NCI-H526 (cell line): ENCODE data around the gene BRCA2.

Experiments
- DNase-seq, 2 experiments: peaks; one replicate each; lab custom pipeline; 2025; lab: John Stamatoyannopoulos, UW

BRCA2 gene

GRCh38 chr13:32428581-32429432 lies 113.5 kb downstream of the BRCA2 start:
- DNase-seq, result no peak

DNA sequence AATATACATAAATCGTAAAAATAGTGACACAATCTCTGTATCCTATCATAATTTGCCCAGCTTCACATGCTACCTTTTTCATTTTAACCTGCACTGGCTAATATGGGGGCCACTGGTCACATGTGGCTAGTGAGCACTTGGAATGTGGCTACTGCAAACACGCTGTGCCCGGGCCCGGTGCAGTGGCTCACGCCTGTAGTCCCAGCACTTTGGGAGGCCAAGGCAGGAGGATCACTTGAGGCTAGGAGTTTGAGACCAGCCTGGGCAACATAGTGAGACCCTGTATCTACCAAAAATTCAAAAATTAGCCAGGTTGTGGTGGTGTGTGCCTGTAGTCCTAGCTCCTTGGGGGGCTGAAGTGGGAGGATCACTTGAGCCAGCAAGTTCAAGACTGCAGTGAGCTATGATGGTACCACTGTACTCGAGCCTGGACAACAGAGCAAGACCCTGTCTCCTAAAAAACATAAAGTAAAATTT lies 114.2 kb downstream of the BRCA2 start:
- no peak for DNase-seq

GRCh38 chr13:32430018-32430747 lies 114.9 kb downstream of the BRCA2 start:
- DNase-seq, result no peak

GRCh38 chr13:32431361-32431760 lies 116.1 kb downstream of the BRCA2 start:
- DNase-seq, result no peak

DNA sequence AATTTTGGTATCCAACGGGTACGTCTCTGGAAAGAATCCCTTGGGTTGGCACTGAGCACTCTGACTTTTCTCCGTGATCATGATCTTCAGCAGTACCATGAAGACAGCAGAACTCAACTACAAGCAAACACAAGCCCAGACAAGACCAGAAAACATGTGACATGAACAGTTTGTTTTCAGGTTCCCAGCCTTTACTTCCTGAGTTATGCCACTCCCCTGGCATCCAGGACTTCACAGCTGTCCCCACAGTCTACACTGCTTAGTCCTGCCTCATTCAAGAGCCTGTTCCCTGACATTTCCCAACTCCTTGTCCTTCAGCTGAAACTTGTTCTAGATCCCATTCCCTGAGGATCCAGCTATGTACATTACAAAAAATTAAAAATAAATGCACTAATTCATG lies 117.5 kb downstream of the BRCA2 start:
- DNase-seq, result peak in 1 of 2 experiments; percentile 12

DNA sequence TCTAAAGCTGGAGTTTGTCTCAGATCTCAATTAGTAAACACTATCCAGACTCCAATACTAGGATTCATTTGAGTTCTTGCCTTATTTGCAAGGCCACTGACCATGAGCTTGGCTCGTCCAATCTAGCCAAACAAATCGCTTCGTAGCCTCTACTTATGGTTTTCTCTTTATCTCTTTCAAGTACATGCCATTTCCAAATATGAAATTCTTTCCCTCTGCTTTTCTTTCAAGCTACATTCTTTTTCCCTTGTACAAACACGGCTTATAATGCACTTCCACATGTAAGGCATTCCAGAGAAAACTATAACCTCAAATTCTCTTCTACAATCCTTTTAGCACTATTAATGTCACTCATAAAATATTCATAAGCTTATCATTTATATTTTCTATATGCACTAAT lies 123.6 kb downstream of the BRCA2 start:
- DNase-seq, result no peak

DNA sequence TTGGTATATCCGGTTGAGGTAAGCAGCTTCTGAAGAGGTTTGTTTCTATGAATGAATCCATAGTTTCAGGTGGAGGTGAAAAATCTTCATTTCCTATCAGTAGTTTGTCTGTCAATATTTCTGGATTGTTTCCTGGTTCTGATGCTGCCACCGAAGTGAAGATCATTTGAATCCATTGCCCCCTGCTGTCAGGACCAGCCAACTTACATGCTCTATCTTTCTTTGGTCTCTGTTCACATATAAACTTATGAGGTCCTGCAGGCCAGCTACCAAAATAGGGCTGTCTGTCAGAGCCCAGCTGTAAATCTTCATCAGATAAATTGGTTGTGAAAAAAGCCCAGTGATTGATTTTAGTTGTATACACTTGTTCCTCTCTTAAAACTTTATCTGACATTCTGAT lies 127.8 kb downstream of the BRCA2 start:
- peak; percentile 25 to 68 for DNase-seq

DNA sequence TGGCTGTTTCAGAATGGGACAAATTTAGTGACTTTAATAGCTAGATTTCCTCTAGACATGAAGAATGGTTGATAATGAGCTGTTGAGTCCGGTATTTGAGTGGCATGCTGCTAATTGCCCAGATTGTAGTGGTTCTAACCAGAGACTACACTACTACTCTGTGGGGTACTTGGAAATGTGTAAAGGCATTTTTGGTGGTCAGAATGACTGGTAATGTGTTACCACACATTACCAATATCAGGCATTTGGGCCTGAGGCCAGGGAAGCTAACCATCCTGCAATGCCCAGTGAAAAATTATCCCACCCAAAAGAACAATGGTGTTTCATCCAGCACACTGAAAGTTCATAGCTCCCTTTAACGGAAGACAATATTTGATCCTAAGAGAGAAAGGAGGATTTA lies 130.2 kb downstream of the BRCA2 start:
- no peak for DNase-seq

DNA sequence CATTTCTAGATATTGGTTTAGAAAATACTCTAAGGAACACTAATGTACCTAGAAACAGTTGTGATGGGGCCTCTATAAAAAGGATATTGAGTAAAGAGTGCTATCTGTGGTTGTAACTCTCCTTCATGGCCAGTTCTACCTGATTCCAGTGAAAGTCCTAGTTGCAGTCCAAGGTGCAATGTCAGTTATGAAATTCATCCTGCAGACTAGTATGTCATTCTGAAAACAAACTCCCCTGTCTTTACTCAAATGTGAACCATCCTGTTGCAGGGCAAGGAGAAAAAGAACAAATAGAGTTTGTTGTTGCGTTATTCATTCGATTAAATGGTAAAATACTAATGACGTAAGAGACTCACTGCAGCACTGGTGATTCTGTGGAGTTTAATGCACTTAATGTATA lies 130.9 kb downstream of the BRCA2 start:
- DNase-seq, result no peak

DNA sequence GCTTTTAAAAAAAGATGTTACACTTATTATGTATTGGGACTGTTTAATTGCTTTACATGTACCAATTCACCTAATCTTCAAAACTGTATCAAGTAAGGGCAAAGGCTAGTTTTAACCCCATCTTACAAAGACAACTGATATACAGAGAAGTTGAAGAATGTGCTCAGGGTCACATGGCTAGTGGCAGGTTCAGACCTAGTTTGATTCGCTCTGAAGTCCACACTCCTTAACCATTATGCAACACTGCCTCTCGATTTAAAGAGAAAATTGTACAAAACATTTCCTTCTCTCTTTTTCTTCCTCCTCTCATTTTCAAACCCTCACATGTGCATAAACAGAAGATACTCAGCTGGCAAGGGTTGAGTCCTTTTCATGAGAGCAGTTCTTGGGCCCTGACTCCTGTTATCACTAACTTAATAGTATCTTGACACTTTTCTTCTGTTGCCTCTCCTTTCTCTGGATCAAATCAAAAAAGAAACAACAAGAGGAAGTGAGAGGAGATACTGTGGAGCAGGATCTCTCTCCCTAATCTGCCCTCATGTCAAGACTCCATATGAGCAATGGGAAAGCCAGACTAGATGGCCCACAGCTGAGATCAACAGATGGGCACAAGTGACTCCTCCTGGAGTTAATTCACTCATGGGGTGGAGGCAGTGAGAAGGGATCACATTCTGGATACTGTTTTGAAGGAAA lies 131.6 kb downstream of the BRCA2 start:
- DNase-seq, result no peak

GRCh38 chr13:32447894-32448623 lies 132.8 kb downstream of the BRCA2 start:
- DNase-seq, result no peak

DNA sequence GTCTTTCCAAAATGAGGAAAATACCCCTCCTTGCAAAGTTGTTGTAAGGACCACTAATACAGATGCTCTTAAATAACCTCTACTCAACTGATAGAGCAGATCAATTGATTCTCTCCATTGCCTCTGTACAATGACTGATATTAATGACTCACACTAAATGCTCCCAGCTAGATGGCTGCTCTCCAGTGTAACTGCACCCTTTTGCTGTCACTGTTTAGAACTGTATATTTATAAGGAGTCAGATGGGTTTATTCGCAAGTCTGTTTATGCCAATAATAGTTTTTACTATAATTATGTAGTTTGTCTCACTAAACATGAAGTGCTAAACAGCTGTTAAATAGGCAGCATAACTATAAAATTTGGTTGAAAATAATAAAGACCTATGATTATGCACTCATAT lies 133.7 kb downstream of the BRCA2 start:
- DNase-seq, result no peak
